K562 (cell line): ENCODE data around the gene S100A6. TPM values are rescaled to one million over a fixed set of nuclear protein-coding genes. Genes with fewer than 3 reads are reported as not detected.

Experiments
- ASH1L ChIP-seq: fragments of 450-650 bp; IDR thresholded peaks from 2 replicates; pipeline ENCODE4 v1.6.1; 2018; ENCODE audit warnings: borderline replicate concordance, mild to moderate bottlenecking, low read depth; ENCODE audit not compliant: partially characterized antibody
- EHMT2 ChIP-seq: fragments of 450-650 bp; IDR thresholded peaks from 2 replicates; pipeline ENCODE4 v1.6.1; 2018; ENCODE audit warnings: antibody characterized with exemption
- GATA2 ChIP-seq: sonication (generic); formaldehyde crosslinking; IDR thresholded peaks from 2 replicates; pipeline ENCODE4 v1.4.0; 2020; ENCODE audit warnings: mild to moderate bottlenecking, missing genetic modification reagents
- GTF3C2 ChIP-seq: IDR thresholded peaks from 3 replicates; pipeline ENCODE4 v1.6.1; 2011; ENCODE audit warnings: borderline replicate concordance, mild to moderate bottlenecking, moderate library complexity; ENCODE audit not compliant: insufficient read length; ENCODE audit errors: extremely low read depth
- JUNB ChIP-seq: fragments of 450-650 bp; formaldehyde crosslinking; conservative IDR thresholded peaks from 2 replicates; pipeline ENCODE4 v1.4.0; 2020; ENCODE audit warnings: mild to moderate bottlenecking
- KDM4B ChIP-seq, 2 experiments: fragments of 450-650 bp in 1 of 2; sonication (generic) in 1 of 2; IDR thresholded peaks; 2 replicates each; pipeline ENCODE4 v1.6.1; 2016 to 2017; ENCODE audit warnings: borderline replicate concordance in 2 of 2, antibody characterized with exemption in 1 of 2, low read depth in 1 of 2, mild to moderate bottlenecking in 1 of 2
- KLF16 ChIP-seq: IDR thresholded peaks from 2 replicates; pipeline ENCODE4 v1.6.1; 2016; ENCODE audit warnings: antibody characterized with exemption
- RBM14 ChIP-seq: fragments of 200-400 bp; formaldehyde crosslinking; IDR thresholded peaks from 2 replicates; pipeline ENCODE4 v1.6.1; 2018; ENCODE audit warnings: low read depth, mild to moderate bottlenecking, low read length, moderate library complexity, borderline replicate concordance; ENCODE audit not compliant: insufficient read depth
- SMARCA5 ChIP-seq: fragments of 450-650 bp; IDR thresholded peaks from 2 replicates; pipeline ENCODE4 v1.6.1; 2016
- SREBF1 ChIP-seq: fragments of 150-350 bp; IDR thresholded peaks from 2 replicates; pipeline ENCODE4 v1.6.1; 2014; ENCODE audit warnings: antibody characterized with exemption, low read depth, low read length, borderline replicate concordance
- SRF ChIP-seq, 2 experiments: fragments of 250-450, 450-650 bp in 1 of 2; sonication (Bioruptor Pico) in 1 of 2; sonication (generic) in 1 of 2; formaldehyde crosslinking; IDR thresholded peaks; 2 replicates each; pipeline versions ENCODE4 v1.5.0 to v1.5.1; 2020 to 2022; ENCODE audit warnings: mild to moderate bottlenecking in 1 of 2, missing genetic modification reagents in 1 of 2
- TAF1 ChIP-seq: IDR thresholded peaks from 2 replicates; pipeline ENCODE4 v1.6.1; 2011; ENCODE audit warnings: mild to moderate bottlenecking, low read length, moderate library complexity; ENCODE audit not compliant: insufficient read depth, control insufficient read depth, severe bottlenecking; ENCODE audit errors: extremely low read depth
- ZC3H4 ChIP-seq: sonication (generic); formaldehyde crosslinking; IDR thresholded peaks from 2 replicates; pipeline ENCODE4 v1.9.0; 2021; ENCODE audit warnings: missing genetic modification reagents, borderline replicate concordance
- ZNF174 ChIP-seq: fragments of 250-450 bp; sonication (Bioruptor Pico); IDR thresholded peaks from 2 replicates; pipeline ENCODE4 v1.4.0; 2020; ENCODE audit warnings: mild to moderate bottlenecking
- ZNF224 ChIP-seq: sonication (generic); formaldehyde crosslinking; IDR thresholded peaks from 2 replicates; pipeline ENCODE4 v1.8.0; 2022; ENCODE audit warnings: mild to moderate bottlenecking, missing genetic modification reagents
- ZZZ3 ChIP-seq: fragments of 450-650 bp; IDR thresholded peaks from 2 replicates; pipeline ENCODE4 v1.6.1; 2016; ENCODE audit warnings: antibody characterized with exemption, mild to moderate bottlenecking, moderate library complexity
- polyA plus RNA-seq, 8 experiments: library from polyadenylated mRNA; depleted of rRNA in 4 of 8; stranded (reverse) in 5 of 8; unstranded in 3 of 8; fragments of >200 nt; fragmentation: Nextera tagmentation in 2 of 8; fragmentation: Illumina TruSeq in 1 of 8; extraction: Ambion mirVana in 2 of 8; extraction: Trizol in 1 of 8; gene quantifications; 2 replicates each; pipeline versions ENCODE4 v1.2.1 to v1.2.3, GENCODE V29; 2011 to 2014; ENCODE audit warnings: inconsistent platforms in 1 of 8, missing spikeins in 1 of 8
- total RNA-seq, 7 experiments: library from RNA; depleted of rRNA in 6 of 7; stranded (reverse); fragments of >200 nt in 6 of 7; fragmentation: Illumina TruSeq in 2 of 7; extraction: Trizol in 2 of 7; gene quantifications; 2 replicates each; pipeline versions ENCODE4 v1.2.1 to v1.2.3, GENCODE V29; 2011 to 2021; ENCODE audit warnings: low replicate concordance in 1 of 7
- TF ChIP-seq, protein P1 (sequence below): fragments of 250-450 bp; sonication (Bioruptor Pico); IDR thresholded peaks from 2 replicates; pipeline ENCODE4 v1.9.0; 2021; ENCODE audit warnings: mild to moderate bottlenecking

Gene S100A6
- total and polyA plus RNA-seq, 9 of the 15 experiments (the other 6 are each of a cell fraction or from before 2014, with no cell fraction given), result 9.8 to 66.5 (median 23.2) TPM

GRCh38 chr1:153532769-153533599 lies 2.8 kb downstream of the S100A6 start (continued):
- TF ChIP-seq, protein P1, sequence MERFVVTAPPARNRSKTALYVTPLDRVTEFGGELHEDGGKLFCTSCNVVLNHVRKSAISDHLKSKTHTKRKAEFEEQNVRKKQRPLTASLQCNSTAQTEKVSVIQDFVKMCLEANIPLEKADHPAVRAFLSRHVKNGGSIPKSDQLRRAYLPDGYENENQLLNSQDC (CRISPR knock-in tag), result no peak
- TF ChIP-seq GATA2 (CRISPR knock-in tag), result no peak
- TF ChIP-seq TAF1, result no peak
- no peak for TF ChIP-seq GTF3C2
- no peak for TF ChIP-seq ZC3H4
- no peak for TF ChIP-seq SRF (CRISPR knock-in tag; IDR thresholded peaks at IDR 0.05)
- no peak; a peak in 1 of 4 replicates for TF ChIP-seq KDM4B (IDR thresholded peaks at IDR 0.05; ENCODE audit: borderline replicate concordance in 2 of 2, low read depth in 1 of 2)
- TF ChIP-seq ZNF174, result no peak
- TF ChIP-seq ASH1L, result no peak
- no peak for TF ChIP-seq EHMT2
- no peak for TF ChIP-seq JUNB (CRISPR knock-in tag)
- no peak for TF ChIP-seq ZZZ3
- no peak for TF ChIP-seq RBM14
- no peak for TF ChIP-seq SREBF1
- no peak for TF ChIP-seq SMARCA5
- TF ChIP-seq ZNF224, result no peak
- peak; percentile 36; the same call in 1 of the 2 replicates for TF ChIP-seq KLF16
- TF ChIP-seq, all 486 proteins: peak for 46
